Putamen (tissue), 1 donor: Measurements from ENCODE around the gene SLC46A1.

Source experiments
- DNase-seq: peaks from one replicate; pipeline ENCODE4 v3.0.0-alpha.2; 2016; ENCODE audit warnings: low spot score

Gene SLC46A1

DNA sequence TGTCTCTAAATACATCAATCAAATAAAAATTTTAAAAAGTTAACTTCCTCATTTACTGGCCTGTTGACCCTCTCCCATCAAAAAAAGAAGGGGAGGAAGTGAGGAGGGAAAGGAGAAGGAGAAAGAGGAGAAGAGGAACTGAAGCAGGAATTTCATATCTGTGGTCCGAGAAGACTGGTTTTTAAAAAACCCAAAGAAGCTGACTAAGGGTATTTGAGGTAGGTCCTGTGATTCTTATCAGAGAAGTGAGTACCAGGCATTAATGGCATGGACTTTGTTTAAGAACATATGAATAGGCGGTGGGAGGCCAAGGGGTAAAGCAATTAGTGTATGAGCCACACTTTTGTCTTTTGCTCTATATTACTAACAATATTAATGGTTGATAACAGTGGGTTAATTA lies 2.0 kb downstream of the SLC46A1 start:
- no peak for DNase-seq

DNA sequence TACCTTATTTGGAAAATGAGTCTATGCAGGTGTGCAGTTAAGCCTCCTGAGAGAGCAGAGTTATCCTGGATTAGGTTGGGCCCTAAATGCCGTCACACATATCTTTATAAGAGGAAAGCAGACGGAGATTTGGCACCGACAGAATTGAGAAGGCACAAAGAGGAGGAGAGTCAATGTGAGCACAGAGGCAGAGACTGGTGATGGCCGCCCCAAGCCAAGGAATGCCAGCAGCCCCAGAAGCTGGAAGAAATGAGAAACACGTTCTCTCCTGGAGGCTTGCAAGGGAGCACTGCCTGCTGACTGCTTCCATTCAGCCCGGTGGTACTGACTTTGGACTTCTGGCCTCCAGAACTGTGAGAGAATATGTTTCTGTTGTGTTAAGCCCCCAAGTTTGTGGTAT lies 3.2 kb downstream of the SLC46A1 start:
- no peak for DNase-seq

DNA sequence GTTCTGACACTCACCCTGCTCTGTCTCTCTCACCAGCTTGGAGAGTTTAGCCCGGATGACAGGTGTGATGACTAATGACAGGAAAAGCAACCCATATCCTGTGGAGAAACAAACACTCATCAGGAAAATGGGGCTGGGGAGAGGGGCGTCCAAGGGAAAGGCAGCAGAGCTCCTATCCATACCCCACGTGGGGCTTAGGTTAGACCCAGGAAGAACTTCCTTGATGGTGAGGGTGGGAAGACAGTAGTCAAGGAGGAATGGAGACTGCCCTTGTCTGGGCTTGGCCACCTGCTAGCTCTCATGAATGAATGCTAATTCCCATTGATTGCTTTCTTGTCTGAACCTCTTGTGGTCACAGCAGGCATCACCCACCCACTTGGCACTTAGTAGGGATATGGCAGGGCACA lies 3.8 kb downstream of the SLC46A1 start:
- DNase-seq = no peak

DNA sequence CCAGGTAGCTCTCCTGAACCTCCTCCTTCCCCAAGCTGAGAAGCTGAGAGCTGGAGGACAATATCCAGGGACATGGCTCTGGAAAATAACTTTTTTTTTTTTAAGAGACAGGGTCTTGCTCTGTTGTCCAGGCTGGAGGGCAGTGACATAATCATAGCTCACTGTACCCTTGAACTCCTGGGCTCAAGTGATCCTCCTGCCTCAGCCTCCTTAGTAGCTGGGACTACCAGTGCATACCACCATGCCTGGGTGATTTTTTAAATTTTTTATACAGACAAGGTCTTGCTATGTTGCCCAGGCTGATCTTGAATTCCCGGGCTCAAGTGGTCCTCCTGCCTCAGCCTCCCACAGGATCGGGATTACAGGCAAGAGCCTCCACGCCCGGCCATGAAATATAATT lies 6.2 kb downstream of the SLC46A1 start:
- DNase-seq = no peak

- no peak for DNase-seq
Measured at GRCh38 chr17:28398280-28398981, 7.6 kb downstream of the SLC46A1 start.

GRCh38 chr17:28397687-28398279 lies 8.2 kb downstream of the SLC46A1 start:
- DNase-seq = no peak

DNA sequence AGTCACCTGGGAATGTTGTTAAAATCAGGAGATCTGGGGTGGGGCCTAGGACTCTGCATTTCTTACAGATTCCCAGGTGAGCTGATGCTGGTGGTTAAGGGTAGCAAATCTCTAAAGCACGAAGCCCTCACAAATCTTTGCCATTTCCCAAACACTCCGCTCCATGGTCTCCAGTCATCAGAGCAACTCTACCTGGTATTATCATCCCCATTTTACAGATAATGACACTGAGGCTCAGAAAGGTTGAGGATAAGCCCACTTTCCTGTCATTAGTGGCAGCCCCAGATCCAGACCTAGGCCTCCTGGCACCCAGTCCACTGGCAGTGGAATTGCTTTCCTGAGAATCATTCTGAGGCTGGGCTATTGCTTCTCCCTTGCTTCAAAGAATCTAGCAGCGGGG lies 8.7 kb downstream of the SLC46A1 start:
- no peak for DNase-seq

GRCh38 chr17:28396635-28397239 lies 9.3 kb downstream of the SLC46A1 start:
- DNase-seq = no peak

GRCh38 chr17:28395968-28396367 lies 10.0 kb downstream of the SLC46A1 start:
- DNase-seq = no peak

DNA sequence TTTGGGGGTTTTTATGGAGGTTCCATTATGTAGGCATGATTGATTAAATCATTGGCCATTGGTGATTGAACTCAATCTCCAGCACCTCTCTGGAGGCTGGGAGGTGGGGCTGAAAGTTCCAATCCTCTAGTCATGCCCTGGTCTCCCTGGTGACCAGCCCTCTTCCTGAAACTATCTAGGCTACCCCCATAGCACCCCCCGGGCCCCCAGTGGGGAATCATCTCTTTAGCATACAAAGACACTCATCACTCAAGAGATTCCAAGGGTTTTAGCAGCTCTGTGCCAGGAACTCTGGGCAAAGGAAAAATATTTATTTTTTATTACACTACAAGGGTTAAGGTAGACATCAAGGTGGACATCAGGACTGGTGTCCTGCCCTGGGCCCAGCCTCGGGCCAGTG lies 10.6 kb downstream of the SLC46A1 start:
- no peak for DNase-seq

DNA sequence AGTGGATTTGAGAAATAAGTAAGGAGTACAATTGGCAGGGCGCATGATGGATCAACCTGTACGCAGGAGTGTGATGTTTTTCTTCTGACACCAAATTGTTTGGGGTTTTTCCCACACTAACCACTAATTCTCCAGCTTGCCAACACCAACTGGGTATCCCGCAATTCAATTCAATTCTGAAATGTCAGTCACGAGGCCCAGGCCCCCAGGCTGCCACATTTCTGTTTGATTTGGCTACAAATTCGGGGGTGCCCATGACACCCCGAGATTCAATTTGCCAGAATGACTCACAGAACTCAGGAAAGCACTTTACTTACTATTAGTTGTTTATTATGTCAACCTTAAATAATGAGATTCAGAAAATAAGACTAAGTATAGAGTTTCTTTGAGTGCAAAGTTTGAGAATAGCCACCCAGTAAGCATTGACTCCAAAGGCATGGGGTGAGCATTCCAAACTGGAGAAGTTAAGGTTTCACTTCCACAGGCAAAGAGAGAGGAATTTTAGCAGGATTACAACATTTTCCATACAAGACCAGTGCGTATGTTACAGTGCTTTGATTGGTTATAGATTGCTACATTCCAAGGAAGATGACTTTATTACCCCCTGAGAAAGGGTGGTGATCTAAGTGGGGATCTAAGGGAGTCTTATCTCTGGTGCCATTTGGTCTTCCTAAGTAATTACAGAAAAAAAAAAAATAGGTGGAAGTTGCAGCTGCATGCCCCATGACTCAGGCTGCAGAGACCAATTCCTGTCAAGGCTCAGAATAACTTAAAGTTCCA lies 11.5 kb downstream of the SLC46A1 start:
- no peak for DNase-seq

GRCh38 chr17:28392491-28392890 lies 13.5 kb downstream of the SLC46A1 start:
- DNase-seq = no peak

DNA sequence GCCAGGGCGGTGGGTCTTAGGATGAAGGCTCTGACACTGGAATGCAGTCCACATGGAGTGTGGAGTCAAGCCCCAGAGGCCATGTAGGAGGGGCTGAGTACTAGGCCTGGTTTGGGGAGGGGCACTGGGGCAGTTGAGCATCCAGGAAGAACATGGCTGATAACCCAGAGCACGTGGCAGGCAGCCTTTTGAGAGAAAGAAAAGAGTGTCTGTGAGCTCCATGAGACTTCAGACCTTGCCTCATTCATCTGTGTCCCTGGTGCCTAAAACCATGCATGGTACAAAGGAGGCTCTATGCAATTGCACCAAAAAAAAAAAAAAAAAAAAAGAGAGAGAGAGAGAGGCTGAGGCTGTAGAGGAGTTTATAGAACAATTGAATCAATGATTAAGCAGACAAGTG lies 14.6 kb downstream of the SLC46A1 start:
- no peak for DNase-seq

GRCh38 chr17:28390984-28391383 lies 15.0 kb downstream of the SLC46A1 start:
- no peak for DNase-seq

- no peak for DNase-seq
Measured at GRCh38 chr17:28390563-28390962, 15.4 kb downstream of the SLC46A1 start.

DNA sequence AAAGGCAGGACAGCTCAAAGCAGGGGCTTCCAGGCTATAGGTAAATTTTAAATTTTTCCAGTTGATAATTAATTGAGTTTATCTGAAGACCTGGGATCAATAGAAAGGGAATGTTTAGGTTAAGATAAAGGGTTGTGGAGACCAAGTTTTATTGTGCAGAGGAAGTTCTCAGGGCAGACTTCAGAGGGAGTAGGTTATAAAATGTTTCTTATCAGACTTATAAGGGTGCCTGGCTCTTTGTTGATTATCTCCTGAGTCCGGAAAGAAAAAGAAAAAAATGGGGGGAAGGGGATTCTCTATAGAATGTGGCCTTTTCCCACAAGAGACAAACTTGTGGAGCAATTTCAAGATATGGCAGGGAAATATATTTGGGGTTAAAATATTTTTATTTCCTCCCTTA lies 15.9 kb downstream of the SLC46A1 start:
- no peak for DNase-seq

DNA sequence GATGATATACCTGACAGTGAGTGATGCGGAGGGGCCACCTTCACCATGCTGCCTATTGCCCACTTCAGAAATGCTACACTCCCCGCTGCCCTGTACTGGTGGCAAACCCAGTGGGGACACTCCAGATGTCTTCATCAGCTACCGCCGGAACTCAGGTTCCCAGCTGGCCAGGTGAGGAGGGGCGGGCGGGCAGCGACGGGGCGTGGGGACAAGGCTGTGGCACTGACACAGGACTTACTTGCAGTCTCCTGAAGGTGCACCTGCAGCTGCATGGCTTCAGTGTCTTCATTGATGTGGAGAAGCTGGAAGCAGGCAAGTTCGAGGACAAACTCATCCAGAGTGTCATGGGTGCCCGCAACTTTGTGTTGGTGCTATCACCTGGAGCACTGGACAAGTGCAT lies 17.9 kb downstream of the SLC46A1 start:
- DNase-seq = no peak

DNA sequence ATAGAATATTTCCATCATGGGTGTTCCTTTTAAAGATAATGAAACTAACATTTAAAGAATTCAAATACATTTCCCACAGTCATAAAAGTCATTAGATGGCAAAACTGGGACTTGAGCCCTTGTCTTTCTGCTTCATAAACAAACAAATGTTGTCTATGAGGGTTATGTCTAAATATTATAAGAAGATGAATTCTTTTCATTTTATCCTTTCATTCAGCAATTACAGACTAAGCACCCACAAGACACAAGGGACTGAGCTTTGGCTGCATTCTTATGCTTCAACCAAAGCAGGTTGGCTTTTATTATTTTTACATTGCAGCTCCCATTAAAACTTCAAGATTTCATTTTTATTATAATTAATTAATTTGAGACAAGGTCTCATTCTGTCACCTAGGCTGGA lies 19.6 kb downstream of the SLC46A1 start:
- DNase-seq = no peak

DNA sequence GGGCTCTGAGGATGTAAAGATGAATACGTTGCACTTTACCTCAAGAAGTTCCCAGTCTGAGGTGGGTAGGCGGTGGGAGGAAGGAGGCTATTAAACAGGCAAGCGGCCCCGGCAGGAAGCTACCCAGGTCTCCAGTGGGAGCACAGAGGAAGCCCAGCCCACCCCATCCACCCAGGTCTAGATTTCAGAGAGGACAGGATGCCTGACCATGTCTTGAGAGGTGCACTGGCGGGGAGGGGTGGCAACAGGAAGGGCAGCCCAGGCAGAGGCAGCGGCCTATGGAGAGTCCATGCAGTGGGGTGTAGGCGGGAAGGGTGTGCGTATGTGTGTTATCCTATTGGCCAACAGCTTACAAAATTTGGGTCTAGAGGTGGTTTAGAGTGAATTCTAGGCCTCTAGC lies 20.6 kb downstream of the SLC46A1 start:
- no peak for DNase-seq

- no peak for DNase-seq
Measured at GRCh38 chr17:28385037-28385400, 21.0 kb downstream of the SLC46A1 start.

DNA sequence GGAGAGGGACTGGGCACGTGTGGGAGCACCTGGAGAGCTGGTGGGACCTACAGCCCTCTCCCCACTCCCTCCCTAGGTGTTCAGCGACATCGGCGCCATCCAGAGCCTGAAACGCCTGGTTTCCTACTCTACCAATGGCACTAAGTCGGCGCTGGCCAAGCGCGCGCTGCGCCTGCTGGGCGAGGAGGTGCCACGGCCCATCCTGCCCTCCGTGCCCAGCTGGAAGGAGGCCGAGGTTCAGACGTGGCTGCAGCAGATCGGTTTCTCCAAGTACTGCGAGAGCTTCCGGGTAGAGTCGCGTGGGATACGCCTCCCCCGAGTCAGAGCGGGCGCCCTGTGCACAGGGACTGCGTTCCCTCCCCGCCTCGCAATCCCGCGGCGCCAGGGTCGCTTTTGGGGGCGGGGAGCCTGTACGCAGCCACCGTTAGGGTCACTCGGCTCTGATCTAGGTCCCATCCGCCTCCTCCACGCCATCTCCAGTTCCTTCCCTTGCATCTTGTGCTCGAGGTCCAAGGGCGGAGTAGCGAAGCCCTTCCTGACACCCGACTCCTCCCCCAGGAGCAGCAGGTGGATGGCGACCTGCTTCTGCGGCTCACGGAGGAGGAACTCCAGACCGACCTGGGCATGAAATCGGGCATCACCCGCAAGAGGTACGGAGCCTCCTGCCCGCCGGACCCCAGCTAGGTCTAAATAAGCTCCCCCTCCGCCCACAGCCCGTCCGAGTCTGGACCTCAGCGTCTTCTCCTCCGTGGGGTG lies 21.6 kb downstream of the SLC46A1 start:
- no peak for DNase-seq

- no peak for DNase-seq
Measured at GRCh38 chr17:28381141-28381825, 24.7 kb downstream of the SLC46A1 start.
